SW480 (cell line): Measurements from ENCODE around the gene PDE6A.
A peak's percentile ranks its signal among the peaks of the same experiment; 100 is the strongest.
"Not testable (repeated sequence)": the region's sequence is repeated elsewhere in the genome, so short reads cannot be mapped to it uniquely, and the experiment has no call there.

Experiments used
- DNase-seq: peaks from one replicate; pipeline ENCODE4 v3.0.0-alpha.2; 2016; ENCODE audit warnings: low spot score

Gene PDE6A

GRCh38 chr5:149865746-149866145, 78.8 kb downstream of the PDE6A start:
- DNase-seq = no peak

- no peak for DNase-seq
Observed at GRCh38 chr5:149863830-149864229, 80.8 kb downstream of the PDE6A start.

GRCh38 chr5:149863176-149863575, 81.4 kb downstream of the PDE6A start:
- no peak for DNase-seq

GRCh38 chr5:149860801-149861322, 83.7 kb downstream of the PDE6A start:
- peak; percentile 17 for DNase-seq

- no peak for DNase-seq
Observed at GRCh38 chr5:149859746-149860145, 84.8 kb downstream of the PDE6A start.

- not testable (repeated sequence) for DNase-seq
Observed at GRCh38 chr5:149858481-149858880, 86.1 kb downstream of the PDE6A start.

- DNase-seq = peak; percentile 39
Observed at GRCh38 chr5:149857499-149857898, 87.1 kb downstream of the PDE6A start.

GRCh38 chr5:149855366-149855765, 89.2 kb downstream of the PDE6A start:
- DNase-seq = no peak

- DNase-seq = no peak
Observed at GRCh38 chr5:149854866-149855265, 89.7 kb downstream of the PDE6A start.

GRCh38 chr5:149853701-149854100, 90.9 kb downstream of the PDE6A start:
- no peak for DNase-seq

- no peak for DNase-seq
Observed at GRCh38 chr5:149853331-149853648, 91.3 kb downstream of the PDE6A start.

- DNase-seq = peak; percentile 68
Observed at GRCh38 chr5:149852641-149853330, 91.8 kb downstream of the PDE6A start.

GRCh38 chr5:149851211-149851610, 93.4 kb downstream of the PDE6A start:
- no peak for DNase-seq

- DNase-seq = no peak
Observed at GRCh38 chr5:149849966-149850910, 94.4 kb downstream of the PDE6A start.

- no peak for DNase-seq
Observed at GRCh38 chr5:149849280-149849965, 95.2 kb downstream of the PDE6A start.

- no peak for DNase-seq
Observed at GRCh38 chr5:149847611-149848010, 97.0 kb downstream of the PDE6A start.

GRCh38 chr5:149846021-149846420, 98.6 kb downstream of the PDE6A start:
- DNase-seq = no peak

GRCh38 chr5:149845601-149846000, 99.0 kb downstream of the PDE6A start:
- DNase-seq = no peak

- DNase-seq = no peak
Observed at GRCh38 chr5:149841851-149842793, 102.5 kb downstream of the PDE6A start.

- DNase-seq = no peak
Observed at GRCh38 chr5:149840226-149840825, 104.3 kb downstream of the PDE6A start.

- DNase-seq = no peak
Observed at GRCh38 chr5:149839761-149840160, 104.8 kb downstream of the PDE6A start.
